ENCODE measurements around the gene NXF1. TPM values are rescaled to one million over a fixed set of nuclear protein-coding genes. Genes with fewer than 3 reads are reported as not detected.
"Not testable (repeated sequence)": the region's sequence is repeated elsewhere in the genome, so short reads cannot be mapped to it uniquely, and the experiment has no call there.

NXF1 gene
- total RNA-seq, 4 donors from 2014 or later: 45.2 to 120 (median 102) TPM

- DNase-seq: no peak
- no peak for TF ChIP-seq CTCF (IDR thresholded peaks at IDR 0.05)
- TF ChIP-seq POLR2A (IDR thresholded peaks at IDR 0.05): no peak
- Histone ChIP-seq H3K27me3 (no peaks in the 10 kb centered on the region), H3K36me3 (peaks cover 0 to 18% (median 0%) of the 10 kb centered on the region in 3 donors), H3K9me3 (no peaks in the 10 kb centered on the region), H3K4me1 (peaks cover 0 to 23% (median 4%) of the 10 kb centered on the region in 4 donors), H3K27ac (no peak overlapping the region), H3K4me3 (no peak overlapping the region)
Measured at GRCh38 chr11:62752177-62752785, 53.0 kb downstream of the NXF1 start.

- peaks cover 0 to 23% (median 4%) of the 10 kb centered on the region in 4 donors for H3K4me1 ChIP-seq
- not testable (repeated sequence) for H3K27me3 ChIP-seq, H3K9me3 ChIP-seq, DNase-seq, H3K27ac ChIP-seq, H3K4me3 ChIP-seq
- H3K36me3 ChIP-seq: peaks cover 0 to 18% (median 0%) of the 10 kb centered on the region in 3 donors
Measured at GRCh38 chr11:62749931-62750330, 55.3 kb downstream of the NXF1 start.

- peaks cover 0 to 15% (median 0%) of the 10 kb centered on the region in 3 donors for H3K36me3 ChIP-seq
- peaks cover 0 to 8% (median 0%) of the 10 kb centered on the region in 4 donors for H3K4me1 ChIP-seq
- no peaks in the 10 kb centered on the region for H3K9me3 ChIP-seq
- no peak overlapping the region for H3K4me3 ChIP-seq
- DNase-seq: no peak
- H3K27me3 ChIP-seq: no peaks in the 10 kb centered on the region
- no peak overlapping the region for H3K27ac ChIP-seq
- TF ChIP-seq CTCF (IDR thresholded peaks at IDR 0.05) (no peak), POLR2A (IDR thresholded peaks at IDR 0.05) (no peak)
Measured at GRCh38 chr11:62747475-62748160, 57.6 kb downstream of the NXF1 start.

Small RNA genes within 50 kb of the gene (small RNA-seq; reads per million reads assigned to genes)
- gene MIR6514: 0 to 0.19 reads per million in 2 donors
- 0 reads per million in 2 donors for gene RF00099
- 0 reads per million in 2 donors for gene RNU6-118P
- gene SNORD22: 0 reads per million in 2 donors
- 0 reads per million in 2 donors for gene SNORD26
- 0 reads per million in 2 donors for gene SNORD27
- 0 reads per million in 2 donors for gene SNORD28
- gene SNORD30: 1,414 to 1,552 reads per million in 2 donors

Other genes with a start within 250 kb of the NXF1 start
- gene EEF1G, start 231.5 kb downstream of the NXF1 start, total RNA-seq: 1,000 to 10,000 TPM in 1 of 4 donors, 100 to 1,000 TPM in 3; 781 to 1,253 (median 958) TPM
- 10 to 100 TPM in 3 of 4 donors, 1 to 10 TPM in 1; 5.0 to 29.4 (median 17.5) TPM for gene TUT1, start 213.9 kb downstream of the NXF1 start, total RNA-seq
- 10 to 100 TPM; 47.9 to 74.7 (median 58.9) TPM for gene MTA2, start 203.6 kb downstream of the NXF1 start, total RNA-seq
- 100 to 1,000 TPM in 1 of 4 donors, 10 to 100 TPM in 3; 41.3 to 128 (median 59.8) TPM for gene EML3, start 192.7 kb downstream of the NXF1 start, total RNA-seq
- 1 to 10 TPM in 3 of 4 donors, not detected in 1; 1.9 to 3.9 (median 1.9) TPM for gene ROM1, start 192.2 kb downstream of the NXF1 start, total RNA-seq
- gene B3GAT3, start 183.5 kb downstream of the NXF1 start, total RNA-seq: 10 to 100 TPM; 26.6 to 88.3 (median 38.0) TPM
- gene GANAB, start 158.8 kb downstream of the NXF1 start, total RNA-seq: 100 to 1,000 TPM; 131 to 146 (median 140) TPM
- gene INTS5, start 152.1 kb downstream of the NXF1 start, total RNA-seq: 10 to 100 TPM; 14.9 to 21.3 (median 19.5) TPM
- gene C11orf98, start 140.2 kb downstream of the NXF1 start, total RNA-seq: 10 to 100 TPM; 29.2 to 97.4 (median 41.1) TPM
- gene CSKMT, start 140.1 kb downstream of the NXF1 start, total RNA-seq: 10 to 100 TPM in 1 of 4 donors, 1 to 10 TPM in 2, not detected in 1; 9.1 to 13.5 (median 9.2) TPM
- 10 to 100 TPM; 11.1 to 23.9 (median 12.7) TPM for gene UQCC3, start 133.8 kb downstream of the NXF1 start, total RNA-seq
- gene LBHD1, start 133.2 kb downstream of the NXF1 start, total RNA-seq: 10 to 100 TPM in 3 of 4 donors, 1 to 10 TPM in 1; 6.6 to 25.6 (median 11.9) TPM
- gene UBXN1, start 126.4 kb downstream of the NXF1 start, total RNA-seq: 100 to 1,000 TPM in 2 of 4 donors, 10 to 100 TPM in 2; 91.1 to 169 (median 100) TPM
- 10 to 100 TPM in 1 of 4 donors, 1 to 10 TPM in 3; 5.4 to 11.6 (median 8.8) TPM for gene LRRN4CL, start 115.9 kb downstream of the NXF1 start, total RNA-seq
- gene BSCL2, start 98.0 kb downstream of the NXF1 start, total RNA-seq: 10 to 100 TPM; 51.5 to 71.2 (median 61.3) TPM
- not detected for gene GNG3, start 97.8 kb downstream of the NXF1 start, total RNA-seq
- 10 to 100 TPM; 38.7 to 68.8 (median 50.3) TPM for gene HNRNPUL2, start 78.0 kb downstream of the NXF1 start, total RNA-seq
- gene TTC9C, start 77.0 kb downstream of the NXF1 start, total RNA-seq: 10 to 100 TPM; 16.5 to 30.5 (median 22.9) TPM
- 10 to 100 TPM in 2 of 4 donors, 1 to 10 TPM in 2; 5.0 to 22.0 (median 9.2) TPM for gene ZBTB3, start 51.3 kb downstream of the NXF1 start, total RNA-seq
- 10 to 100 TPM; 12.4 to 33.8 (median 23.5) TPM for gene POLR2G, start 43.9 kb downstream of the NXF1 start, total RNA-seq
- 10 to 100 TPM; 15.6 to 29.6 (median 17.8) TPM for gene TAF6L, start 34.0 kb downstream of the NXF1 start, total RNA-seq
- gene TMEM179B, start 18.0 kb downstream of the NXF1 start, total RNA-seq: 100 to 1,000 TPM in 1 of 4 donors, 10 to 100 TPM in 3; 28.9 to 112 (median 83.6) TPM
- gene TMEM223, start 13.4 kb downstream of the NXF1 start, total RNA-seq: 10 to 100 TPM; 13.8 to 34.5 (median 19.8) TPM
- gene STX5, start 26.6 kb upstream of the NXF1 start, total RNA-seq: 10 to 100 TPM; 27.1 to 56.1 (median 38.4) TPM
- gene TEX54, start 27.4 kb upstream of the NXF1 start, total RNA-seq: not detected
- gene WDR74, start 34.1 kb upstream of the NXF1 start, total RNA-seq: 10 to 100 TPM; 17.7 to 78.4 (median 28.6) TPM
- 100 to 1,000 TPM in 3 of 4 donors, 10 to 100 TPM in 1; 64.4 to 253 (median 207) TPM for gene SLC3A2, start 75.5 kb upstream of the NXF1 start, total RNA-seq
- gene CHRM1, start 115.9 kb upstream of the NXF1 start, total RNA-seq: under 1 TPM in 2 of 4 donors, not detected in 2; 0.54 to 0.76 TPM
- not detected for gene SLC22A6, start 179.5 kb upstream of the NXF1 start, total RNA-seq
- not detected for gene SLC22A8, start 210.4 kb upstream of the NXF1 start, total RNA-seq